HCT116 (cell line): Measurements from ENCODE around the gene UPK3A.

Experiments used
- CEBPB ChIP-seq: IDR thresholded peaks from 2 replicates; pipeline ENCODE4 v1.6.1; 2012; ENCODE audit warnings: low read depth
- CTCF ChIP-seq, 3 experiments: fragments of 200-600 bp in 1 of 3; sonication (generic) in 1 of 3; IDR thresholded peaks in 2 of 3; conservative IDR thresholded peaks in 1 of 3; 2 replicates each; pipeline ENCODE4 v1.5.1; 2012 to 2017; ENCODE audit warnings: low read depth in 2 of 3, low read length in 2 of 3, antibody characterized with exemption in 1 of 3, borderline replicate concordance in 1 of 3, control low read depth in 1 of 3, mild to moderate bottlenecking in 1 of 3, mixed read lengths in 1 of 3, mixed run types in 1 of 3, moderate library complexity in 1 of 3; ENCODE audit not compliant: insufficient read depth in 1 of 3
- EGR1 ChIP-seq: IDR thresholded peaks from 2 replicates; pipeline ENCODE4 v1.6.1; 2012; ENCODE audit warnings: low read depth
- EZH2 ChIP-seq: fragments of 200-600 bp; sonication (generic); IDR thresholded peaks from 2 replicates; pipeline ENCODE4 v1.6.1; 2017; ENCODE audit warnings: antibody characterized with exemption, mixed run types
- EZH2phosphoT487 ChIP-seq: fragments of 200-600 bp; IDR thresholded peaks from 2 replicates; pipeline ENCODE4 v1.6.1; 2018; ENCODE audit warnings: antibody characterized with exemption, borderline replicate concordance
- JUND ChIP-seq: IDR thresholded peaks from 2 replicates; pipeline ENCODE4 v1.6.1; 2012
- POLR2A ChIP-seq: IDR thresholded peaks from 2 replicates; pipeline ENCODE4 v1.7.0; 2011; ENCODE audit warnings: borderline replicate concordance; ENCODE audit not compliant: insufficient read depth, insufficient read length; ENCODE audit errors: extremely low read depth
- POLR2AphosphoS5 ChIP-seq: IDR thresholded peaks from 2 replicates; pipeline ENCODE4 v1.6.1; 2011; ENCODE audit warnings: mild to moderate bottlenecking, low read depth, low read length, moderate library complexity
- RAD21 ChIP-seq: IDR thresholded peaks from 2 replicates; pipeline ENCODE4 v1.6.1; 2012; ENCODE audit warnings: low read depth, mild to moderate bottlenecking
- SIN3A ChIP-seq: IDR thresholded peaks from 2 replicates; pipeline ENCODE4 v1.6.1; 2012; ENCODE audit warnings: low read depth
- TCF7L2 ChIP-seq: IDR thresholded peaks from 2 replicates; pipeline ENCODE4 v1.7.0; 2011; ENCODE audit warnings: borderline replicate concordance, inconsistent platforms; ENCODE audit not compliant: insufficient read depth, insufficient read length; ENCODE audit errors: extremely low read depth
- YY1 ChIP-seq: IDR thresholded peaks from 2 replicates; pipeline ENCODE4 v1.6.1; 2011; ENCODE audit warnings: low read length, low read depth, moderate library complexity, mild to moderate bottlenecking; ENCODE audit not compliant: insufficient replicate concordance; ENCODE audit errors: extremely low read depth
- TF ChIP-seq, protein P1 (sequence below): IDR thresholded peaks from 2 replicates; pipeline ENCODE4 v1.6.1; 2012; ENCODE audit warnings: low read depth

GRCh38 chr22:45310331-45310976 is 25.7 kb downstream of the UPK3A start:
- TF ChIP-seq CTCF (IDR thresholded peaks at IDR 0.05 in 2 of 3, conservative IDR thresholded peaks at IDR 0.05 in 1 of 3; ENCODE audit: borderline replicate concordance in 1 of 3, insufficient read depth in 1 of 3, low read depth in 2 of 3, low read length in 2 of 3) (no peak), POLR2A (no peak), EZH2 (no peak), RAD21 (no peak), EGR1 (no peak), POLR2AphosphoS5 (no peak), CEBPB (no peak), JUND (no peak), YY1 (no peak), SIN3A (no peak), EZH2phosphoT487 (no peak), TCF7L2 (no peak)
- TF ChIP-seq, protein P1, sequence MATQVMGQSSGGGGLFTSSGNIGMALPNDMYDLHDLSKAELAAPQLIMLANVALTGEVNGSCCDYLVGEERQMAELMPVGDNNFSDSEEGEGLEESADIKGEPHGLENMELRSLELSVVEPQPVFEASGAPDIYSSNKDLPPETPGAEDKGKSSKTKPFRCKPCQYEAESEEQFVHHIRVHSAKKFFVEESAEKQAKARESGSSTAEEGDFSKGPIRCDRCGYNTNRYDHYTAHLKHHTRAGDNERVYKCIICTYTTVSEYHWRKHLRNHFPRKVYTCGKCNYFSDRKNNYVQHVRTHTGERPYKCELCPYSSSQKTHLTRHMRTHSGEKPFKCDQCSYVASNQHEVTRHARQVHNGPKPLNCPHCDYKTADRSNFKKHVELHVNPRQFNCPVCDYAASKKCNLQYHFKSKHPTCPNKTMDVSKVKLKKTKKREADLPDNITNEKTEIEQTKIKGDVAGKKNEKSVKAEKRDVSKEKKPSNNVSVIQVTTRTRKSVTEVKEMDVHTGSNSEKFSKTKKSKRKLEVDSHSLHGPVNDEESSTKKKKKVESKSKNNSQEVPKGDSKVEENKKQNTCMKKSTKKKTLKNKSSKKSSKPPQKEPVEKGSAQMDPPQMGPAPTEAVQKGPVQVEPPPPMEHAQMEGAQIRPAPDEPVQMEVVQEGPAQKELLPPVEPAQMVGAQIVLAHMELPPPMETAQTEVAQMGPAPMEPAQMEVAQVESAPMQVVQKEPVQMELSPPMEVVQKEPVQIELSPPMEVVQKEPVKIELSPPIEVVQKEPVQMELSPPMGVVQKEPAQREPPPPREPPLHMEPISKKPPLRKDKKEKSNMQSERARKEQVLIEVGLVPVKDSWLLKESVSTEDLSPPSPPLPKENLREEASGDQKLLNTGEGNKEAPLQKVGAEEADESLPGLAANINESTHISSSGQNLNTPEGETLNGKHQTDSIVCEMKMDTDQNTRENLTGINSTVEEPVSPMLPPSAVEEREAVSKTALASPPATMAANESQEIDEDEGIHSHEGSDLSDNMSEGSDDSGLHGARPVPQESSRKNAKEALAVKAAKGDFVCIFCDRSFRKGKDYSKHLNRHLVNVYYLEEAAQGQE: no peak
